Fibroblast of skin of left quadriceps (primary cell): ENCODE measurements around the gene HIP1.
"Not testable (repeated sequence)": the region's sequence is repeated elsewhere in the genome, so short reads cannot be mapped to it uniquely, and the experiment has no call there.

Source experiments
- DNase-seq, 2 experiments: peaks; one replicate each; pipeline ENCODE4 v3.0.0-alpha.2; 2013; ENCODE audit warnings: low read depth in 2 of 2

HIP1 gene

GRCh38 chr7:75531359-75531821 is 207.4 kb downstream of the HIP1 start:
- DNase-seq = no peak

DNA sequence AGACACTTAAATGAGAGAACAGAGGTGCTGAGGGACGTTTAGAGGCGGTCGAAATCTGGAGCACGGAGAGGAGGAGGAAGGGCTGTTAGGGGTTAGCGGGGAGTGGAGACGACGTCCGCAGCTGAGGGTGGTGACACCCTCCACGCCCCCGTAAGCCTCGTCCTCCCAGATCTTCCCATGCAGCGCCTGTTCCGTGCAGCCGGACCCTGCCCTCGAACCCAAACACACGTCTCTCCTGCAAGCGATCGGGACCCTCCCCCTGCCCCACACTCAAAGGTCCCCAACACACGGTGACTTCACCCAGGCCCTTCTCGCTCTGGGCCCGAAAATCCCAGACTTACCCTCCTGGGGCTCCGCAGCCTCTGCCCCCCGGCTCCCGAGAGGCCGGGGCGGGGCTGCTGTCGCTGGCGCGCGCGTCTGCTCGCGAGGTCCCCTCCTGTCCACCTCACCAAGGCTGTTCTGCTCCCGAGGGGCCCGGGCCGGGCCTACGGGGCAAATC is 211.5 kb downstream of the HIP1 start:
- not testable (repeated sequence) for DNase-seq

DNA sequence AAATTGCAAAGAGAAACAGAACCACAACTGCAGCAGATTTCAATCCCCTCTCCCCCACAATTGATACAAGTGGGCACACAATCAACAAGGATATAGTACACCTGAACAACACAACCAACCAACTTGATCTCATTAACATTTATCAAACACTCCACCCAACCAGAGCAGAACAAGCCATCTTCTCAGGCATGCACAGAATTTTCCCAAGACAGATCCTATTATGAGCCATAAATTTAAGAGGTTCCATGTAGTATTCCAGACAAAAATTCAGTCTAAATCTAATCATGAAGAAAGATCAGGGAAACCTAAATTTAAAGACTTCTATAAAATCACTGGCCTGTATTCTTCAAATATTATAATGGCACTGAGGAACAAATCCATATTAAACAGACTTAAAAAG is 217.0 kb downstream of the HIP1 start:
- DNase-seq = not testable (repeated sequence)

GRCh38 chr7:75518842-75519241 is 219.9 kb downstream of the HIP1 start:
- not testable (repeated sequence) for DNase-seq

- not testable (repeated sequence) for DNase-seq
These were observed 229.7 kb downstream of the HIP1 start for GRCh38 chr7:75509033-75509432.

GRCh38 chr7:75492020-75492419 is 246.7 kb downstream of the HIP1 start, which contains the start of gene SPDYE5:
TSS of gene SPDYE5 (plus strand) at chr7:75492320. CDS start at chr7:75494048, 1,728 bp downstream.
- DNase-seq = not testable (repeated sequence)

DNA sequence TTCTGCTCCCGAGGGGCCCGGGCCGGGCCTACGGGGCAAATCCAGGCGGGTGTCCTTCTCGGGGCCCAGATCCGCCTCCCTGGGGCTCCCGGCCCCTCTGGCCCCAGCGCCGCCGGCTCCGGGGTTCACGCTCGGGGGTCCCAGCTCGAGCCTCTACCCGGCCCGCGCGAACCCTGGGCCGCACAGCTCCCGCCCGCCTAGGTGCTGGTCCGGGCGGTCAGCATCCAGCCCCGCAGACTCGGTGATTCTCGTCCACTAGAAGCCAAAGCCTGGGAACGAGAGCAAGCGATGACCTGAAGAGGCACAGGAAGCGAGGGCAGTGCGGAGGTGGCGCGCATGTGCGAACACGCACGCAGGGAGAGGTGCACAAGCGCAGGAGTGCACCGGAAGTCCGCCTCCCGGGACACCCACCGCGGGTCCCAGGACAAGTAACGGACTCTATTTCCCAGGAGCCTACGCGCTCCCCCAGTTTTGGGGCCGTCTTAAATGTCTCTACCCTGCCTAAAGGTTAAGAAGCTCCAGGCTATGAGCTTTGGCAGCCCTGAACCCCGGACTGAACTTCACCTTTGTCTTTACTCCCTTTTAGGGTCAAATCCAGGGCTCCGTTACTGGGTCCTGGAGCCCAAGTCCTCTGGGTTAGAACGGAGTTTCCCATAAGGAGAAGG is 252.6 kb downstream of the HIP1 start, which contains the start of gene POM121C:
POM121C (minus strand) TSS at position 321 of the 665 bp plus-strand sequence. CDS start 44,803 bp downstream, outside the sequence.
- peak; percentile 62 to 64 for DNase-seq

DNA sequence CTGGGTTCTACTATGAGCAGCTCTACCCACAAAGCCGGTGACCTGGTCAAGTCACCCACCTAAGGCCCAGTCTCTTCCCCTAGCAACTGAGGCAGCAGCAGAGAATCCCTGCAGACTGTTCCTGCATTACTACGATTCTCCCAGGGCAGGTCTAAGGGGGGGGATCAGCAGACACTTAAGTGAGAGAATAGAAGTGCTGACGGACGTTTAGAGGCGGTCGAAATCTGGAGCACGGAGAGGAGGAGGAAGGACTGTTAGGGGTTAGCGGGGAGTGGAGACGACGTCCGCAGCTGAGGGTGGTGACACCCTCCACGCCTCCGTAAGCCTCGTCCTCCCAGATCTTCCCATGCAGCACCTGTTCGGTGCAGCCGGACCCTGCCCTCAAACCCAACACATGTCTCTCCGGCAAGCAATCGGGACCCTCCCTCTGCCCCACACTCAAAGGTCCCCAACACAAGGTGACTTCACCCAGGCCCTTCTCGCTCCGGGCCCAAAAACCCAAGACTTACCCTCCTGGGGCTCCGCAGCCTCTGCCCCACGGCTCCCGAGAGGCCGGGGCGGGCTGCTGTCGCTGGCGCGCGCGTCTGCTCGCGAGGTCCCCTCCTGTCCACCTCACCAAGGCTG is 253.3 kb downstream of the HIP1 start:
- DNase-seq = not testable (repeated sequence)
